IPS-18a (cell line): ENCODE results near the gene UGGT1.

Experiments
- H3K27ac ChIP-seq: one replicate; pipeline ENCODE4 v1.5.1; 2013; ENCODE audit warnings: low read length
- H3K27me3 ChIP-seq: one replicate; pipeline ENCODE4 v1.6.1; 2013; ENCODE audit warnings: mild to moderate bottlenecking, low read length; ENCODE audit not compliant: control insufficient read depth, insufficient read depth
- H3K36me3 ChIP-seq: one replicate; pipeline ENCODE4 v1.6.1; 2013; ENCODE audit warnings: low read depth, low read length; ENCODE audit not compliant: control insufficient read depth
- H3K4me1 ChIP-seq: one replicate; pipeline ENCODE4 v1.6.1; 2013; ENCODE audit warnings: low read depth, low read length; ENCODE audit not compliant: control insufficient read depth
- H3K4me3 ChIP-seq: one replicate; pipeline ENCODE4 v1.5.1; 2013; ENCODE audit warnings: low read length
- H3K9ac ChIP-seq: one replicate; pipeline ENCODE4 v1.6.1; 2013; ENCODE audit warnings: mild to moderate bottlenecking, low read length, moderate library complexity
- H3K9me3 ChIP-seq: one replicate; pipeline ENCODE4 v1.6.1; 2013; ENCODE audit warnings: low read depth, low read length; ENCODE audit not compliant: control insufficient read depth

The UGGT1 gene

GRCh38 chr2:128115921-128116623, 25.1 kb downstream of the UGGT1 start:
- Histone ChIP-seq H3K27ac (no peak overlapping the region), H3K9me3 (no peaks in the 10 kb centered on the region), H3K36me3 (peaks cover 45% of the 10 kb centered on the region), H3K4me3 (no peak overlapping the region), H3K9ac (no peak overlapping the region), H3K27me3 (no peaks in the 10 kb centered on the region), H3K4me1 (no peaks in the 10 kb centered on the region)

GRCh38 chr2:128134573-128134972, 43.6 kb downstream of the UGGT1 start:
- H3K36me3 ChIP-seq: peaks cover 60% of the 10 kb centered on the region

GRCh38 chr2:128137094-128137616, 46.2 kb downstream of the UGGT1 start:
- Histone ChIP-seq H3K36me3 (peaks cover 65% of the 10 kb centered on the region), H3K9ac (no peak overlapping the region), H3K4me3 (no peak overlapping the region), H3K27ac (no peak overlapping the region), H3K9me3 (no peaks in the 10 kb centered on the region), H3K4me1 (no peaks in the 10 kb centered on the region), H3K27me3 (no peaks in the 10 kb centered on the region)

More at GRCh38 chr2:128134573-128134972, 43.6 kb downstream of the UGGT1 start:
- no peak overlapping the region for H3K9ac ChIP-seq
- no peak overlapping the region for H3K27ac ChIP-seq
- no peaks in the 10 kb centered on the region for H3K9me3 ChIP-seq
- no peaks in the 10 kb centered on the region for H3K4me1 ChIP-seq
- H3K27me3 ChIP-seq: no peaks in the 10 kb centered on the region
- H3K4me3 ChIP-seq: no peak overlapping the region

DNA sequence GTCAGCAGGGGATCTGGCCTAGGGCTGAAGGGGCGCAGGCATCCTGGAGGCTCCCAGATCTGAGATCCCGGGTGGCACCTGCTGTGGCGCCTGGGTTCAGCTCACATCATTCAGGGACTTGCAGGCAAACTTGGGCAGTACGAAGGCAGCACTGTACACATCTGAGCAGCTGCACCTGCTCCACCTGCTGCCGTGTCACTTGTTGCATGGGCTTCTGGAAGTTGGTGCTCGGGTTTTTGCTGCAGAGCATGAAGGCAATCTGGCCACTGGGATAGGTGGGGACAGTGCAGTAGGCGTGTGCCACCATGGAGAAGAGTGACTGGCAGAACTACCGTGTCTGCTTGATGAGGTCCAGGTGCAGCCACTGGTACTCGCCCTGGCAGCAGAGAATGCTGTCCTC, 48.6 kb downstream of the UGGT1 start:
- peaks cover 51% of the 10 kb centered on the region for H3K36me3 ChIP-seq
- H3K27ac ChIP-seq: no peak overlapping the region
- no peaks in the 10 kb centered on the region for H3K9me3 ChIP-seq
- H3K4me3 ChIP-seq: no peak overlapping the region
- H3K27me3 ChIP-seq: no peaks in the 10 kb centered on the region
- H3K9ac ChIP-seq: no peak overlapping the region
- H3K4me1 ChIP-seq: no peaks in the 10 kb centered on the region

- no peak overlapping the region for H3K9ac ChIP-seq
- H3K27me3 ChIP-seq: no peaks in the 10 kb centered on the region
- no peak overlapping the region for H3K4me3 ChIP-seq
- H3K4me1 ChIP-seq: no peaks in the 10 kb centered on the region
- H3K36me3 ChIP-seq: peaks cover 22% of the 10 kb centered on the region
- no peak overlapping the region for H3K27ac ChIP-seq
- no peaks in the 10 kb centered on the region for H3K9me3 ChIP-seq
Observed at GRCh38 chr2:128145651-128146050, 54.7 kb downstream of the UGGT1 start.

GRCh38 chr2:128153786-128154185, 62.8 kb downstream of the UGGT1 start:
- H3K9ac ChIP-seq: no peak overlapping the region
- H3K4me1 ChIP-seq: no peaks in the 10 kb centered on the region
- H3K4me3 ChIP-seq: no peak overlapping the region
- no peaks in the 10 kb centered on the region for H3K9me3 ChIP-seq
- H3K36me3 ChIP-seq: peaks cover 68% of the 10 kb centered on the region
- no peak overlapping the region for H3K27ac ChIP-seq
- H3K27me3 ChIP-seq: no peaks in the 10 kb centered on the region

DNA sequence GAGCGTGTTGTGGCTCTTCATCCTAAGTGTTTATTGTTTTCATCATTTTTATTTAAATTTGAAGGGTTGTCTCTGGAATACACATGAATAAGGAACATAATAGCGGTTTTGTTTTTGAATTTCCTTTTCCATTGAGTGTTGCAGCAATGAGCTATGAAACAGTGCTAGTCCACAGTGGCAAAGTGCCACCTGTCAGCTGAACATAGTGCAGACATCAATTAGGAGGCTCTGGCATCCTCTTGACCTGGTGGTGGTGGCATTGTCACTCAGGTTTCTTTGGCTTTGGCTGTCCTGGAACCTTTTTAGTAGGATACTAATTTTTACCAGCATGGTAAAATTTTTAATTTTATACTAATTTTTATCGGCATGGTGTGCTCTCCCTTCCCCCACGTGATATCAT, 63.2 kb downstream of the UGGT1 start:
- H3K4me3 ChIP-seq: no peak overlapping the region
- no peaks in the 10 kb centered on the region for H3K9me3 ChIP-seq
- no peak overlapping the region for H3K9ac ChIP-seq
- H3K36me3 ChIP-seq: peaks cover 69% of the 10 kb centered on the region
- H3K27me3 ChIP-seq: no peaks in the 10 kb centered on the region
- no peaks in the 10 kb centered on the region for H3K4me1 ChIP-seq
- no peak overlapping the region for H3K27ac ChIP-seq

DNA sequence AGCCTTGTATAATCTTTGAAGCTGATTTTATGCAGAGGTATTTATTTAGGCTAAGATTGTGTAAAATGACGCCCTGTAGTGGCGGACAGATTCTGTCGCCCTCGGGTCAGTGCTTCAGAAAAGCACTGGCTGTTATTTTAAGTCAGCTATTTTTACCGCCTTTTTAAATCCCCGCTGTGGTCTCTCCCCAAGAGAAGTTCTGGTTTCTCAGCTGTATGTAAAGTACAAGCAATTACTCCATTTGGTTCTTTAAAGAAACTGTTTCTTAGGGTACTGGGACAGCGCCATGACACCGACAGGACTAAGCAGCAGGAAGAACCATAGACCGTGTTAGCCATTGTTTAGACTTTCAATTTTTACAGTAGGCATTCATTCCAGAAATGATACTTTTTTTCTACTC, 65.0 kb downstream of the UGGT1 start:
- no peaks in the 10 kb centered on the region for H3K4me1 ChIP-seq
- H3K27ac ChIP-seq: no peak overlapping the region
- H3K4me3 ChIP-seq: no peak overlapping the region
- H3K36me3 ChIP-seq: peaks cover 78% of the 10 kb centered on the region
- H3K27me3 ChIP-seq: no peaks in the 10 kb centered on the region
- H3K9ac ChIP-seq: no peak overlapping the region
- H3K9me3 ChIP-seq: no peaks in the 10 kb centered on the region

- Histone ChIP-seq H3K9me3 (no peaks in the 10 kb centered on the region), H3K27ac (no peak overlapping the region), H3K36me3 (peaks cover 81% of the 10 kb centered on the region), H3K4me3 (no peak overlapping the region), H3K4me1 (no peaks in the 10 kb centered on the region), H3K27me3 (no peaks in the 10 kb centered on the region), H3K9ac (no peak overlapping the region)
Observed at GRCh38 chr2:128156812-128157211, 65.8 kb downstream of the UGGT1 start.

DNA sequence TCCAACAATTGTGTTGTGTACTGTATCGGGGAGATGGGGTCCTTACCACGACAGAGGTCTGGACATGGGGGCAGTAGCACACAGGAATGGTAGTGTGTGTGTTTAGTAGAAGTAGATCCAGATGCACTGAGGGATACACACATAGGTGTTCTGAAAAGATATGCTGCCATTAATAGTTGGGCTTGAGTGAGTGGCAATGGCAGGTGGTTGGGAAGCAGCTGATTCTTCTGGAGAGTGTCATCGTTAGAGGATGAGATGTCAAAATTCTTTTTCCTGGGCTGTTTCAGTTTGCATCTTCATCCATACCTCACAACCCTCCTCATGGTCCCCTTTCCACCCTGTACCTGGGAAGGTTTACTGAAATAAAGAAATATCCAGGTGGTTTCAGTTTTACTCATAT, 66.6 kb downstream of the UGGT1 start:
- Histone ChIP-seq H3K9me3 (no peaks in the 10 kb centered on the region), H3K4me1 (no peaks in the 10 kb centered on the region), H3K36me3 (peaks cover 79% of the 10 kb centered on the region), H3K27ac (no peak overlapping the region), H3K4me3 (no peak overlapping the region), H3K27me3 (no peaks in the 10 kb centered on the region), H3K9ac (no peak overlapping the region)

DNA sequence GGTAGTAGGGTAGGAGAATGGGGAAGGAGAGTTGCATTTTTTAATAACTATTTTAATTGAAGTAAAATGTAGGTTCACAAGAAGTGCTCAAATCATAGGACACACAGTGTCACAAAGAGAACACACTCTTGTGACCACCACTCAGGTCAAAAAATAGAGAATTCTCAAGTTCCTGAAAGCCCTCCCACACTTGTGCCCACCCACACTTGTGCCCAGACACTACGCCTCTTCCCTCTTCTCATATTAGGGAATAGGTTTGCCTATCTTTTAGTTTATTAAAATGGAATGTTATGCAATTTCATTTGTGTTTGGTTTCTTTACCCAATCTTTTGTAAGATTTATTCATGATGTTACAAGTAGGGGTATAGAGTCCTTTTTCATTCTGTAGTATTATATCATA, 67.2 kb downstream of the UGGT1 start:
- no peak overlapping the region for H3K9ac ChIP-seq
- no peaks in the 10 kb centered on the region for H3K9me3 ChIP-seq
- no peaks in the 10 kb centered on the region for H3K4me1 ChIP-seq
- H3K27me3 ChIP-seq: no peaks in the 10 kb centered on the region
- H3K4me3 ChIP-seq: no peak overlapping the region
- H3K27ac ChIP-seq: no peak overlapping the region
- peaks cover 78% of the 10 kb centered on the region for H3K36me3 ChIP-seq

DNA sequence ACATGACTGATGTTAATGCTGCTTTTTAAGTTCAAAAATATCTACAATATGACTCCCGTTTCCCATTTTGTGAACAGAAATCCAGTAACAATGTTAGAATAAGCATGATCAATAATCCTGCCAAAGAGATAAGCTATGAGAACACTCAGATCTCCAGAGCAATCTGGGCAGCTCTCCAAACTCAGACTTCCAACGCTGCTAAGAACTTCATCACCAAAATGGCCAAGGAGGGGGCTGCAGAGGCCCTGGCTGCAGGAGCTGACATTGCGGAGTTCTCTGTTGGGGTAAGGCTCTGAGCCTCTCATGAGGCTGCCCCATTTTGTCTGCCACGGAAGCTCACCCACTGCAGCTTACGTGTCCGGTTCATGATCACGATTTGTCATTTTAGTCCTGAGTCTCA, 68.4 kb downstream of the UGGT1 start:
- no peaks in the 10 kb centered on the region for H3K4me1 ChIP-seq
- H3K4me3 ChIP-seq: no peak overlapping the region
- H3K9ac ChIP-seq: no peak overlapping the region
- no peak overlapping the region for H3K27ac ChIP-seq
- H3K27me3 ChIP-seq: no peaks in the 10 kb centered on the region
- peaks cover 69% of the 10 kb centered on the region for H3K36me3 ChIP-seq
- no peaks in the 10 kb centered on the region for H3K9me3 ChIP-seq
